ENCODE measurements around the gene DSN1. TPM values are rescaled to one million over a fixed set of nuclear protein-coding genes. Genes with fewer than 3 reads are reported as not detected.

The DSN1 gene
- total RNA-seq, 2 donors from 2014 or later = 1.8 to 5.6 TPM

- TF ChIP-seq CTCF (IDR thresholded peaks at IDR 0.05) (no peak), POLR2A (IDR thresholded peaks at IDR 0.05) (no peak)
- Histone ChIP-seq H3K36me3 (replicated peaks in 1 of 2; ENCODE audit: insufficient read depth in 1 of 2, low read depth in 2 of 2) (no peaks in the 10 kb centered on the region), H3K4me1 (no peaks in the 10 kb centered on the region), H3K27ac (no peak overlapping the region), H3K9me3 (no peaks in the 10 kb centered on the region), H3K27me3 (no peaks in the 10 kb centered on the region), H3K4me3 (no peak overlapping the region)
- ATAC-seq (no peak), DNase-seq (no peak)
- intact Hi-C loops (cut with DNase I) = no loop called here
- 63 to 86% methylated on average over 1 of the region's 1 CpG for WGBS, 2 donors
Measured at GRCh38 chr20:36820073-36820472, 46.5 kb upstream of the DSN1 start.

- ATAC-seq (no peak), DNase-seq (no peak)
- Histone ChIP-seq H3K27me3 (no peaks in the 10 kb centered on the region), H3K4me1 (no peaks in the 10 kb centered on the region), H3K36me3 (replicated peaks in 1 of 2; ENCODE audit: insufficient read depth in 1 of 2, low read depth in 2 of 2) (no peaks in the 10 kb centered on the region), H3K4me3 (no peak overlapping the region), H3K27ac (no peak overlapping the region), H3K9me3 (no peaks in the 10 kb centered on the region)
- intact Hi-C loops (cut with DNase I) = no loop called here
- TF ChIP-seq POLR2A (IDR thresholded peaks at IDR 0.05) = no peak
- TF ChIP-seq CTCF (IDR thresholded peaks at IDR 0.05) = no peak
- 49 to 54% methylated on average over 5 of the region's 5 CpGs for WGBS, 2 donors
Measured at GRCh38 chr20:36819659-36820058, 46.1 kb upstream of the DSN1 start.

GRCh38 chr20:36818861-36819260, 45.3 kb upstream of the DSN1 start:
- no peaks in the 10 kb centered on the region for H3K27me3 ChIP-seq
- intact Hi-C loops (cut with DNase I) = no loop called here
- H3K27ac ChIP-seq = no peak overlapping the region
- H3K4me1 ChIP-seq = no peaks in the 10 kb centered on the region
- no peak overlapping the region for H3K4me3 ChIP-seq
- 54 to 62% methylated on average over 4 of the region's 4 CpGs for WGBS, 2 donors
- no peaks in the 10 kb centered on the region for H3K9me3 ChIP-seq
- no peaks in the 10 kb centered on the region for H3K36me3 ChIP-seq (replicated peaks in 1 of 2; ENCODE audit: insufficient read depth in 1 of 2, low read depth in 2 of 2)
- no peak for DNase-seq
- ATAC-seq = no peak
- TF ChIP-seq POLR2A (IDR thresholded peaks at IDR 0.05) = no peak
- no peak for TF ChIP-seq CTCF (IDR thresholded peaks at IDR 0.05)

- Histone ChIP-seq H3K4me3 (no peak overlapping the region), H3K27ac (no peak overlapping the region), H3K36me3 (replicated peaks in 1 of 2; ENCODE audit: insufficient read depth in 1 of 2, low read depth in 2 of 2) (no peaks in the 10 kb centered on the region), H3K4me1 (no peaks in the 10 kb centered on the region), H3K9me3 (no peaks in the 10 kb centered on the region), H3K27me3 (no peaks in the 10 kb centered on the region)
- intact Hi-C loops (cut with DNase I) = no loop called here
- 100% methylated on average over 1 of the region's 1 CpG for WGBS, 2 donors
- DNase-seq (no peak), ATAC-seq (no peak)
- TF ChIP-seq POLR2A (IDR thresholded peaks at IDR 0.05) (no peak), CTCF (IDR thresholded peaks at IDR 0.05) (no peak)
Measured at GRCh38 chr20:36818185-36818584, 44.6 kb upstream of the DSN1 start.

- no peak overlapping the region for H3K4me3 ChIP-seq
- H3K27me3 ChIP-seq = no peaks in the 10 kb centered on the region
- DNase-seq (no peak), ATAC-seq (no peak)
- H3K4me1 ChIP-seq = no peaks in the 10 kb centered on the region
- no peak overlapping the region for H3K27ac ChIP-seq
- no peaks in the 10 kb centered on the region for H3K36me3 ChIP-seq (replicated peaks in 1 of 2; ENCODE audit: insufficient read depth in 1 of 2, low read depth in 2 of 2)
- intact Hi-C loops (cut with DNase I) = no loop called here
- 93 to 96% methylated on average over 3 of the region's 3 CpGs for WGBS, 2 donors
- no peaks in the 10 kb centered on the region for H3K9me3 ChIP-seq
- TF ChIP-seq POLR2A (IDR thresholded peaks at IDR 0.05) = no peak
- TF ChIP-seq CTCF (IDR thresholded peaks at IDR 0.05) = no peak
Measured at GRCh38 chr20:36817496-36817895, 43.9 kb upstream of the DSN1 start.

Measured in body of pancreas (tissue), 4 donors.